Activated CD4-positive, alpha-beta T cell treated with anti-CD3 and anti-CD28 coated beads, Interleukin-2, amount 10 ng/mL, durations not matched to agents 24 days and 14 days (primary cell): Measurements from ENCODE around the gene UGT2B17. TPM values are rescaled to one million over a fixed set of nuclear protein-coding genes. Genes with fewer than 3 reads are reported as not detected.

Experiments
- DNase-seq: peaks from one replicate; pipeline ENCODE4 v3.0.0; 2022
- H3K27ac Mint-ChIP-seq: one replicate; pipeline ENCODE4 v1.8.0; 2022; ENCODE audit warnings: mild to moderate bottlenecking, mixed read lengths
- H3K27me3 Mint-ChIP-seq: one replicate; pipeline ENCODE4 v1.8.0; 2022; ENCODE audit warnings: mixed read lengths
- H3K36me3 Mint-ChIP-seq: one replicate; pipeline ENCODE4 v1.8.0; 2022; ENCODE audit warnings: low read depth, mild to moderate bottlenecking, mixed read lengths
- H3K4me1 Mint-ChIP-seq: one replicate; pipeline ENCODE4 v1.8.0; 2021; ENCODE audit warnings: mixed read lengths
- H3K4me3 Mint-ChIP-seq: one replicate; pipeline ENCODE4 v1.8.0; 2022; ENCODE audit warnings: mild to moderate bottlenecking, moderate library complexity, mixed read lengths
- H3K9me3 Mint-ChIP-seq: one replicate; pipeline ENCODE4 v1.8.0; 2021; ENCODE audit warnings: mixed read lengths
- intact Hi-C: fragments of 100-400 bp; cut with micrococcal nuclease; formaldehyde crosslinking; loops from one replicate; pipeline ENCODE4 v1.15.1; 2023
- total RNA-seq: library from RNA; stranded (reverse); gene quantifications from 2 replicates; pipeline ENCODE4 v1.2.3, GENCODE V29; 2022

The UGT2B17 gene
- total RNA-seq, 1 donor from 2014 or later: not detected

GRCh38 chr4:68489338-68489737 is 86.8 kb downstream of the UGT2B17 start:
- H3K27ac Mint-ChIP-seq: no peak overlapping the region
- no peak overlapping the region for H3K4me3 Mint-ChIP-seq
- peaks cover 6% of the 10 kb centered on the region for H3K27me3 Mint-ChIP-seq
- intact Hi-C loops: no loop called here
- peaks cover under 1% of the 10 kb centered on the region for H3K4me1 Mint-ChIP-seq
- no peak for DNase-seq
- H3K9me3 Mint-ChIP-seq: no peaks in the 10 kb centered on the region
- H3K36me3 Mint-ChIP-seq: no peaks in the 10 kb centered on the region

Other genes with a start within 250 kb of the UGT2B17 start
- 79.9 and 83.9 TPM in 2 replicates for gene YTHDC1, start 226.2 kb downstream of the UGT2B17 start, total RNA-seq
- gene TMPRSS11E, start 128.9 kb downstream of the UGT2B17 start, total RNA-seq: not detected in 2 replicates
- gene UGT2B15, start 94.3 kb upstream of the UGT2B17 start, total RNA-seq: not detected in 2 replicates
- gene UGT2B10, start 239.7 kb upstream of the UGT2B17 start, total RNA-seq: not detected in 2 replicates